Measurements from ENCODE around the gene RP9.
"Not testable (repeated sequence)": the region's sequence is repeated elsewhere in the genome, so short reads cannot be mapped to it uniquely, and the experiment has no call there.

Gene RP9

DNA sequence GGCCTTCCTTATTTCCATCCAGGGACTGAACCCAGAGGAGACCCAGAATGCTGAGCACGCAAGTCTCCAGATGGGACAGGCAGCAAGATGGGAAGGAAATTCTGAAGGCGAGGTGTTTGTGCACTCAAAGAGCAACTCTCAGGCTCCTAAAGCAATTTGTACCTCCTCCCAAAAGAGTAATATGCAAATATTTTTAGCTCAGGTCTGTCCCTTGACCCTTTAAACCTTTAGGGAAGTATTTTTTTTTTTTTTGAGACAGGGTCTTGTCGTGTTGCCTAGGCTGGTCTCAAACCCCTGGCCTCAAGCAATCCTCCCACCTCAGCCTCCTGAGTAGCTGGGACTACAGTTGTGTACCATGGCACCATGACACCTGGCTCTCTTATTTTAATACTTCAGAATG, 8.4 kb downstream of the RP9 start:
- no peak for DNase-seq

DNA sequence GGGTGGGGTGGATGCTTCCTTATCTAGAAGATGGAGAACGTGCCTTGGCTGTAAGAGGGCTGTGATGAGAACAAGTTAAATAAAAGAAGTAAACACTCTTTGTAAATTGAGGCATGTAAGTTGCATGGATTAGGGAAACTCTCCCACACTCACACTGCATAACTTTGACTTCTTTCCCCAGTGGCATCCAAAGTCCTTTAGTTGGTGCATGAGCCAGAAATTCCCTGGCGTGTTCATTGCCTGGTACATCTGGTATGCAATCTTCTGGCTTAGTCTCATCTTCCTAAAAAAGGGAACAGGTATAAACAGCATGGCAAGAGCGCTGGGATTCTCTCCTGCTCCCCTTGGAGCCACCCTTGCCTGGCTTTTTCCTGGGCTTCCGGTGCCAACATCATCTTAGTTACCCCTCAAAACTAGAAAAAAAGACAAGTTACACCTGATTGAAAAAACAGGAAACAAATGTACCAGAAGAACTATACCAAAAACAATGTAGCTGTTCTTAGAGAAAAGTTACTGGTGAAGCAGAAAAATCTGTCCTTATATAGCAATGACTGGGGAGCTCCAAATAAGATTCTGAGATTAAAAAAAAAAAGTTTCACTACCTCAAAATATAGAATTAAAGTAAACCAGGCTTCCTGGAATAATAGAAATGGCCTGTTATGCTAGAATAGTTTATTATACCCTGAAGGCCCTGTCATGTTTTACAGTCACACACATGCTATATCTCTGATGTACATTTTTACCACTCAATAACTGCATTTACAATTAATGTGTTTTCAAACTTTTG, 9.9 kb downstream of the RP9 start:
- no peak for DNase-seq

GRCh38 chr7:33094745-33095275, 14.4 kb downstream of the RP9 start:
- DNase-seq = not testable (repeated sequence)

GRCh38 chr7:33093266-33093665, 15.9 kb downstream of the RP9 start:
- no peak for DNase-seq

GRCh38 chr7:33091641-33092191, 17.5 kb downstream of the RP9 start:
- no peak for DNase-seq

- no peak for DNase-seq
These were observed 18.1 kb downstream of the RP9 start for GRCh38 chr7:33091111-33091531.

GRCh38 chr7:33089142-33089541, 20.1 kb downstream of the RP9 start:
- DNase-seq = no peak

- DNase-seq = no peak
These were observed 21.3 kb downstream of the RP9 start for GRCh38 chr7:33087858-33088257.

- DNase-seq = no peak
These were observed 21.8 kb downstream of the RP9 start for GRCh38 chr7:33087356-33087755.

DNA sequence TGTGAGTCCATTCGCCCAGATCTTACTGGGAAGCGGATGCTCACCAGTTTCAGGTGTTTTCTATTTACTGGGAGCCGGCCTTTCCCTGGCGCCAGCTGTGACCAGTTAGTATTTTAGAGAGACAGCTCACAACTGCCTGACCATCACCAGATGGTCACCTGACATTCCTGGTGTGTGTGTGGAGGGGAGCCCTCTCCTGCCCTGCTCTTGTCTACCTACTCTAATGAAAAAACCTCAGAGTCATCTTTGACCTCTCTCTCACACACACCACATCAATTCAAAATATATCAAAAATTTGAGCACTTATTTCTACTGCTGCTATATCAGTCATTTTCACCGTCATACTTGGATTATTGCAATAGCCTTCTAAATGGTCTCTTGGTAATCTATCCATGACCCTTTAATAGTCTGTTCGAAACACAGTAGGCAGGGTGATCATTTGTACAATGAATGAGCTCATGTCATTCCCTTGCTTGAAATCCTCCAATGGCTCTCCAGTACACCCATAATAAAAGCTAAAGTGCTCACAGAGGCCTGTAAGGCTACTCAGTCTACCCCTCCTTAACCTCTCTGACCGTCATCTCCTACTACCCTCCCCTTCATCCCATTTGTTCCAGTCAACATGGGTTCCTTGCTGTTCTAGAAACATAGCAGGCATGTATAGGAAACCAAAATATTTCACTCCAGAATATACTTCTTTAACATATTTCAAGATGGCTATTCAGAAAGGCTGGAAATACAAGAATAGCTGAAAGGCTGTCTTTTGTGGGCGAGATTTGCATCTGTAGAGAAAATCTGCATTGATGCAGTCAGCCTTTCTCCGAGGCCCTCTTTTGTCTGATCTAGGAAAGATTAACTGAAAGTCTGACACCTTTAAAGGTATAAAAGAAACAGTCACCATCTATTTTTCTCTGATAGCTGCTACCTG, 29.2 kb downstream of the RP9 start:
- DNase-seq = no peak

DNA sequence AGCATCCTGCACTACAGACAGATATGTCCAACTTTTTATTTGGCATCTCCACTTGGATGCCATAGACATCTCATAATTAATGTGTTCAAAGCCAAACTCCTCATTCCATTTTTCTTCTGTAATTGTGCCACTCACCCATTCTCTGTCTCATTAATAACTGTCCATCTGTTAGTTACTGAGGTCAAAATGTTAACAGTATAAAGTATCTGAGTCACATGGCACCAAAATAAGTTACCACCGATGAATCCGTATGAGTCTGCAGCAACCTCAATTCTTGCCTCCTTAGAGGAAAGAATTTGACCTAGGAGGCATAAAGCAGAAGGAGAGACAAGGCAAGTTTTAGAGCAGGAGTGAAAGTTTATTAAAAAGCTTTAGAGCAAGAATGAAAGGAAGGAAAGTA, 30.1 kb downstream of the RP9 start:
- DNase-seq = no peak

DNA sequence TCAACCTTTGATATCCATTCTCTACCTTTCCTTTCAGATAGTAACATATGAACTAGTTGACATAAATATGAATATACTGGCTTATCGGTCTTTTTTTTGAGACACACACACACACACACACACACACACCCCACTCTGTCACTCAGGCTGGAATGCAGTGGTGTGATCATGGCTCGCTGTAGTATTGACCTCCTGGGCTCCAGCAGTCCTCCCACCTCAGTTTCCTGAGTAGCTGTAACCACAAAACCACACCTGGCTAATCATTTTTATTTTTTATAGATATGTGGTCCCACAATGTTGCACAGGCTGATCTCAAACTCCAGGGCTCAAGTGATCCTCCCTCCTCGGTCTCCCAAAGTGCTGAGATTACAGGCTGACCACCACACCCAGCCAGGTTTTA, 32.5 kb downstream of the RP9 start:
- DNase-seq = no peak

- DNase-seq = no peak
These were observed 33.2 kb downstream of the RP9 start for GRCh38 chr7:33075818-33076518.

GRCh38 chr7:33073243-33073642, 36.0 kb downstream of the RP9 start:
- DNase-seq = no peak

GRCh38 chr7:33072471-33072870, 36.7 kb downstream of the RP9 start:
- DNase-seq = no peak

DNA sequence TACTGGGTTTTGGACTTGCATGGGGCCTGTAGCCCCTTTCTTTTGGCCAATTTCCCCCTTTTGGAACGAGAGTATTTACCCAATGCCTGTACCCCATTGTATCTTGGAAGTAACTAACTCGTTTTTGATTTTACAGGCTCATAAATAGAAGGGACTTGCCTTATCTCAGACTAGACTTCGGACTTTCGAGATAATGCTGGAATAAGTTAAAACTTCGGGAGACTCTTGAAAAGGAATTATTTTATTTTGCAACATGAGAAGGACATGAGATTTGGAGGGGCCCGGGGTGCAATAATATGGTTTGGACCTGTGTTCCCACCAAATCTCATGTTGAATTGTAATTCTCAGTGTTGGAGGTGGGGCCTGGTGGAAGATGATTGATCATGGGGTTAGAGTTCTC, 38.4 kb downstream of the RP9 start:
- no peak for DNase-seq

GRCh38 chr7:33070277-33070676, 38.9 kb downstream of the RP9 start:
- no peak for DNase-seq

- no peak for DNase-seq
These were observed 41.3 kb downstream of the RP9 start for GRCh38 chr7:33067921-33068320.

DNA sequence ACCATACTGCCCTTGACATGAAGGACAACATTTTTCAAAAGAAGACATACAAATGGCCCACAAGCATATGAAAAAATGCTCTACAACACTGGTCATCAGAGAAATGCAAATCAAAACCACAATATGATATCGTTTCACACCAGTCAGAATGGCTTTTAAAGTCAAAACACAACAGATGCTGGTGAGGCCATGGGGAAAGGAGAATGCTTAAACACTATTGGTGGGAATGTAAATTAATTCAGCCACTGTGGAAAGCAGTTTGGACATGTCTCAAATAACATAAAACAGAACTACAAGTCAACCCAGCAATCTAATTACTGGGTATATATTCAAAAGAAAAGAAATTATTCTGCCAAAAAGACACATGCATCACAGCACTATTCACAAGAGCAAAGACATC, 42.4 kb downstream of the RP9 start:
- peak in 1 of 2 experiments; percentile 5 for DNase-seq

- no peak for DNase-seq
These were observed 43.2 kb downstream of the RP9 start for GRCh38 chr7:33065981-33066380.

DNA sequence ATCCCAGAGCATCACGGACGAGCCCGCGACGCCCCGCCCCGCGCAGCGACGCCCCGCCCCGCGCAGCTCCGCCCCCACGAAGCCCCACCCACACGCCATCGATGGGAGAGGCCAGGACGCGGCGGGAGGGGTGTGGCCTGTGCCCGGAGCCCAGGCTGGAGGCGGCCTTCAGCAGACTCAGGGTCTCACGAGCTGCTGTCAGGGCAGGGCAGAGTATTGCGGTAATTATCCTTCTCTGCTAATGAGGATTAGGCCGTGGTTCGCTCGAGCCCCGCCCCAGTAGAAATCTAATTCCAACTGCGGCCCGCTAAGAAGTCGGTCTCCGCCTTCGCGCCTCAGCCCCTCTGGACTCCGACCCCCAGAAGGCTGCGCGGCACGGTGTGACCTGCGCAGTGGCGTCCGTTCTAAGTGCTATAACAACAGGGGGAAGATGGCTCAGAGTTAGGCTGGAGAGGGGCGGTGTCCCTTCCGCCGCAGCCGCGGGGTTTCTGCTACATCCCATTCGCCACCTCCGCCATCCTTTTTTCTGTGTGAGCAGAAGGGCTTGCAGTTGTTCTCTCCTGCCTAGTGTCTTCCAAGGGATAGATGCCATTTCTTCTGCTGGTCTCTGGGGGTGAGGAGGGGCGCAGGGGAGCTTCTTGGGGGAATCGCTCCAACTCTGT, 46.3 kb downstream of the RP9 start:
- peak; percentile 93 to 94 for DNase-seq
